ENCODE data around the gene NLRP1.

Gene NLRP1

DNA sequence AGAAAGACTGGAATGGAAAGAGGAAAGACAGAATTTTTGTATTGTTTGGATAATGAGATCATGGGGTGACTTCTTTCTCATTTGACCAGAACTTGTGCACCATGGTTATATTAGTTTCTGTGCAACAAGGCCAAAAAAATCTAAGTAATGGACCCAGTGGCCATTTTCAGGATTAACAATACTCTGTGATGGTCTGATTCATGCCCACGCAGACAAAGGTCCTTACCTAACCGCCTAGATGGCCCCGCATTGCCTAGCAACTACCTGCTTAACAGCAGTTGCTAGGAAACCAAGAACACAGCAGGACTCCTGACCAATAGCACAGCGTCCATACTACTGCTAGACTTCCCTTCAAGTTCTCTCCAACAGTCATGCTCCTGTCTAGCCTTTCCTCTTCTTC, 75.5 kb downstream of the NLRP1 start:
- peaks cover 0 to 31% (median 28%) of the 10 kb centered on the region in 5 donors for H3K36me3 ChIP-seq (ENCODE audit: control insufficient read depth in 5 of 5, insufficient read depth in 5 of 5, low read length in 5 of 5)
- H3K4me3 ChIP-seq (ENCODE audit: low read depth in 1 of 5, low read length in 5 of 5) = no peak overlapping the region
- no peak overlapping the region for H3K27ac ChIP-seq (ENCODE audit: low read depth, low read length)
- no peaks in the 10 kb centered on the region for H3K27me3 ChIP-seq (ENCODE audit: control insufficient read depth in 5 of 5, insufficient read depth in 4 of 5, low read length in 5 of 5)
- no peak overlapping the region for H3K9ac ChIP-seq (ENCODE audit: low read length in 5 of 5)
- H3K9me3 ChIP-seq (ENCODE audit: control insufficient read depth in 5 of 5, low read length in 5 of 5) = no peaks in the 10 kb centered on the region
- H3K4me1 ChIP-seq (ENCODE audit: control insufficient read depth in 5 of 5, insufficient read depth in 5 of 5, low read length in 5 of 5) = no peaks in the 10 kb centered on the region

DNA sequence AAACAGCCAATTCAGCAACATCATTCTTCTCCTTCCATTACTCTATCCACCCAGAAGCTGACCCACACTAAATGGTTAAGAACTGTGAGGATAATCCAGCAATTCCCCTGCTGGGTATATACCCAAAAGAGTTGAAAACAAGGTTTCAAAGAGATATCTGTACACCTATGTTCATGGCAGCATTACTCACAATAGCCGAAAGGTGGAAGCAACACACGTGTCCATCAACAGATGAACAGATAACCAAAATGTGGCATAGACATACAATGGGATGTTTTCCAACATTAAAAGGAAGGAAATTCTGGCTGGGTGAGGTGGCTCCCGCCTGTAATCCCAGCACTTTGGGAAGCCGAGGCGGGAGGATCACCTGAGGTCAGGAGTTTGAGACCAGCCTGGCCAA, 78.0 kb downstream of the NLRP1 start:
- Histone ChIP-seq H3K9ac (ENCODE audit: low read length in 5 of 5) (no peak overlapping the region), H3K4me1 (ENCODE audit: control insufficient read depth in 5 of 5, insufficient read depth in 5 of 5, low read length in 5 of 5) (peaks cover 0 to 1% (median 0%) of the 10 kb centered on the region in 5 donors), H3K9me3 (ENCODE audit: control insufficient read depth in 5 of 5, low read length in 5 of 5) (no peaks in the 10 kb centered on the region), H3K27me3 (ENCODE audit: control insufficient read depth in 5 of 5, insufficient read depth in 4 of 5, low read length in 5 of 5) (no peaks in the 10 kb centered on the region), H3K36me3 (ENCODE audit: control insufficient read depth in 5 of 5, insufficient read depth in 5 of 5, low read length in 5 of 5) (peaks cover 5 to 47% (median 34%) of the 10 kb centered on the region in 5 donors), H3K27ac (ENCODE audit: low read depth, low read length) (no peak overlapping the region), H3K4me3 (ENCODE audit: low read depth in 1 of 5, low read length in 5 of 5) (no peak overlapping the region)

DNA sequence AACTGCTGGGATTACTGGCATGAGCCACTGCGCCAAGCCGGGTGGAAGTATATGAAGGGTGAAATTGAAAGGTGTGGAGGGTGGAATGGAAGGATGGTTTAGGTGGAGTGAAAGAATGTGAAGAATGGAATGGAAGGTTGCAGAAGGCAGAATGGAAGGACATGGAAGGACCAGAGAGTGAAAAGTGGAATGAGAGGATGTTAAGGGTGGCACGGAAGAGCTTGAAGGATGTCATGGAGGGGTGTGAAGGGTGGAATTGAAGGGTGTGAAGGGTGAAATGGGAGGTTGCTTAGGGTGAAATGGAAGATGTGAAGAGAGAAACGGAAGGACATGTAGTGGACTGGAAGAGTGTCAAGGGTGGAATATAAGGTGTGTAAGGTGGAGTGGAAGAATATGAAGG, 81.8 kb downstream of the NLRP1 start:
- Histone ChIP-seq H3K4me3 (ENCODE audit: low read depth in 1 of 5, low read length in 5 of 5) (no peak overlapping the region), H3K27ac (ENCODE audit: low read depth, low read length) (no peak overlapping the region), H3K4me1 (ENCODE audit: control insufficient read depth in 5 of 5, insufficient read depth in 5 of 5, low read length in 5 of 5) (peaks cover 0 to 19% (median 10%) of the 10 kb centered on the region in 5 donors), H3K36me3 (ENCODE audit: control insufficient read depth in 5 of 5, insufficient read depth in 5 of 5, low read length in 5 of 5) (peaks cover 8 to 44% (median 26%) of the 10 kb centered on the region in 5 donors), H3K9ac (ENCODE audit: low read length in 5 of 5) (no peak overlapping the region), H3K9me3 (ENCODE audit: control insufficient read depth in 5 of 5, low read length in 5 of 5) (no peaks in the 10 kb centered on the region), H3K27me3 (ENCODE audit: control insufficient read depth in 5 of 5, insufficient read depth in 4 of 5, low read length in 5 of 5) (peaks cover 2 to 9% (median 3%) of the 10 kb centered on the region in 5 donors)

DNA sequence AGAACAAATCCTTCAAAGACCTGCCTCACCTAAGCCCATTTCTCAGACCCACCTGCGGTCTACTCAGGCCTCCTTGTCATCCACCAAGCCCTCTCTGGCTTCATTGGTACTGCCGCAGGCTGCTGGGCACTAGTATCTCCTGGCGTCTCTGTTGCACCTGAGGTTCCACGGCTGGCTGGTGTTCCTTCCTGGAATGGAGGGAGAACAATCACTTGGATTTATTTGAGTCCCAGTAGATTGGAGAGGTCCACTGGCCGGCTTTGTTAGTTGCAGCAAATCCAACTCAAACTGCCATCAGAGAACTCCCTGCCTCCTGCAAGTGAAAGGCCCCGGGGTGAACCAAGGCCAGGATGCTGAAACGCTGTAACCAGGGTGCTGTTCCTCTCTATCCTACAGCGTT, 82.6 kb downstream of the NLRP1 start:
- H3K4me1 ChIP-seq (ENCODE audit: control insufficient read depth in 5 of 5, insufficient read depth in 5 of 5, low read length in 5 of 5) = peaks cover 0 to 19% (median 10%) of the 10 kb centered on the region in 5 donors
- H3K27me3 ChIP-seq (ENCODE audit: control insufficient read depth in 5 of 5, insufficient read depth in 4 of 5, low read length in 5 of 5) = peaks cover 2 to 9% (median 3%) of the 10 kb centered on the region in 5 donors
- H3K4me3 ChIP-seq (ENCODE audit: low read depth in 1 of 5, low read length in 5 of 5) = no peak overlapping the region
- H3K9me3 ChIP-seq (ENCODE audit: control insufficient read depth in 5 of 5, low read length in 5 of 5) = no peaks in the 10 kb centered on the region
- no peak overlapping the region for H3K9ac ChIP-seq (ENCODE audit: low read length in 5 of 5)
- peaks cover 8 to 44% (median 26%) of the 10 kb centered on the region in 5 donors for H3K36me3 ChIP-seq (ENCODE audit: control insufficient read depth in 5 of 5, insufficient read depth in 5 of 5, low read length in 5 of 5)
- H3K27ac ChIP-seq (ENCODE audit: low read depth, low read length) = no peak overlapping the region

DNA sequence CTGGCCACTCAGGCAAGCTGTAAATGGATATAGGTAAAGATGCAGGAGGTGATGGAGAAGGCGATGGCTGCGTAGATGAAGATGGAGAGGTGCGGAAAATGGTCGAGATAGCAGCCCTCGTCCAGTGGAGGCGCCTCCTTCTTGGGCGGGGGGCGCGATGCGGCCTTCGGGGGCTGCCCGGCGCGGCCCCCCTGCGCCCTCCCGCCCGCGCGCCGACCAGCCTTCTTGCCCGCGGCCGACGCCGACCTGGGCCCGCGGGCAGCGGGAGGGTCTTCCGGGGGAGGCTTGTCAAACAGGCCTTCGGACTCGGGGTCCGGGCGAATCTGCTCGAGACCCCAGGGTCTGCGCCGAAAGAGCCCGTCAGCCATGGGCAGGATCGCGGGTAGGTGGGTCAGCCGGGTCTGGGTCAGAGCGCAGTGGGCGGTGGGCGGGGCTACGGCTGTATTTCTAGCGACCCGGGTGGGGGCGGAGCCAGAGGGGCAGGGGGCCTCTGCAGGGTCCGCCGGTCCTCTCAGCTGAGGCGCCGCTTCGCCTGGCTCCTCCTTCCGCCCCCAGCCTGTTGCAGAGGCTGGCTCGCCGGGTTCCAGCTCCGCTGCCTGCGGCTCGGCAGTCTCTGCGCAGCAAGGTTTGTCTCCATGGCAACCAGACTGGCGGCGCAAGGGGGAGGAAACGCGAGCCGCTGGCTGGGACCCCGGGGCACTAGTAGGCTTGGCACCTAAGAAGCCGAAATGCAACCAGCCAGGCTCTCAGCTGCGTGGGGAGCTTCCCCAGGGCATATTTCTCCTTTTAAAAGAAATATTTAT, 83.5 kb downstream of the NLRP1 start:
- H3K27me3 ChIP-seq (ENCODE audit: control insufficient read depth in 5 of 5, insufficient read depth in 4 of 5, low read length in 5 of 5) = peaks cover 2 to 9% (median 3%) of the 10 kb centered on the region in 5 donors
- peaks cover 8 to 44% (median 26%) of the 10 kb centered on the region in 5 donors for H3K36me3 ChIP-seq (ENCODE audit: control insufficient read depth in 5 of 5, insufficient read depth in 5 of 5, low read length in 5 of 5)
- no peak overlapping the region for H3K9ac ChIP-seq (ENCODE audit: low read length in 5 of 5)
- H3K9me3 ChIP-seq (ENCODE audit: control insufficient read depth in 5 of 5, low read length in 5 of 5) = no peaks in the 10 kb centered on the region
- peaks cover 0 to 19% (median 10%) of the 10 kb centered on the region in 5 donors for H3K4me1 ChIP-seq (ENCODE audit: control insufficient read depth in 5 of 5, insufficient read depth in 5 of 5, low read length in 5 of 5)
- no peak overlapping the region for H3K27ac ChIP-seq (ENCODE audit: low read depth, low read length)
- peak overlapping the region in 4 of 5 donors; percentile 42 to 56 (median 50) for H3K4me3 ChIP-seq (ENCODE audit: low read depth in 1 of 5, low read length in 5 of 5)

DNA sequence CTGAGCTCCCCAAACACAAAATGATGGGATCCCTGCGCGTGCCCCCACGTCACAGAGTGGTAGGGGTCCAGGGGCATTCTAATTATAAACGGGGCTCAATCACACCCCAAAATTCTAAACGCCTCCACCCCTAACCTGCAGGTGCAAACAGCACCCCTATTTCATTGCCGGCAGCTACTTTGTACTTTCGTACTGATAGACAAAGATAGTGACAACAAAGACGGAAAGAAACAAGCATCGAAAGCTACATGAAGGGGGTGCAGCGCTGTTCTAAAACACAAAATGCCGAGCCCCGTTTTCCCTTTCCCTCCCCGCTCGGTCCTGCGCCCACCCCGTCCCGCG, 84.1 kb downstream of the NLRP1 start:
- no peak overlapping the region for H3K27ac ChIP-seq (ENCODE audit: low read depth, low read length)
- H3K36me3 ChIP-seq (ENCODE audit: control insufficient read depth in 5 of 5, insufficient read depth in 5 of 5, low read length in 5 of 5) = peaks cover 8 to 38% (median 21%) of the 10 kb centered on the region in 5 donors
- H3K4me1 ChIP-seq (ENCODE audit: control insufficient read depth in 5 of 5, insufficient read depth in 5 of 5, low read length in 5 of 5) = peaks cover 0 to 19% (median 10%) of the 10 kb centered on the region in 5 donors
- no peaks in the 10 kb centered on the region for H3K9me3 ChIP-seq (ENCODE audit: control insufficient read depth in 5 of 5, low read length in 5 of 5)
- H3K4me3 ChIP-seq (ENCODE audit: low read depth in 1 of 5, low read length in 5 of 5) = peak overlapping the region in 4 of 5 donors; percentile 22 to 56 (median 50)
- no peak overlapping the region for H3K9ac ChIP-seq (ENCODE audit: low read length in 5 of 5)
- peaks cover 2 to 9% (median 3%) of the 10 kb centered on the region in 5 donors for H3K27me3 ChIP-seq (ENCODE audit: control insufficient read depth in 5 of 5, insufficient read depth in 4 of 5, low read length in 5 of 5)

DNA sequence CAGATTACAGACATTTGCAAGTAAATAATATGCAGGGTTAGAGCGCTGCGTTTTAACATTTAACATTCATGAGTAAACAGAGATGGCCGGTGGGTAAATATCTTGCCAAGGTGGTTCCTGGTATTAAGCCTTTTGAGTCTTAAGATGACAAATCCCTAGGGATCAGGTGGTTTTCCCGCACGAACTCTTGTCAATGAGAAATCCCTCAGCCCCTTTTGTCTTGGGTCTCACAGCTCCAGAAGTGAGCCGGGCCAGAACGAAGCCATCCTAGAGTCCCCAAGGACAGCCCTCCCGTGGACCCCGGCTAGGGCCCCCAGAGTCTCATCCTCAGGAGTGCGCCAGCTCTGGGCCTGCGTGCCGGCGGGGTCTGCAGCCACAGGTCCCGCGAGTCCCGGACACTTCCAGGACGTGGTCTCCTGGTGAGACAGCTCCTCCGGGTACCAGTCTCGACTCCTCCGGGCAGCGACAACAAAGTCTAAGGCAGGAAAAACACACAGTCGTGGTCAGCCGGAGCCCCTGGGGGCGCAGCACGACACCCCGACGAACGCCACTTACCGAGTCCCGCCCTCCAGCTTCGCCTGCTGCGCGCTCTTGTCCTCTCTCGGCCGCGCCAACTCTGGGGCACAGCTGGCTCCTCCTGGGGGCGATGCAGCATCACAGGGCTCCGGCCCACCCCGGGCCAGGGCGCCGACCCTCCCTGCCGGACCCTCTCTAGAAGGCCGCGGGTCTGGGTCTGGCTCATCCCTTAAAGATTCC, 84.7 kb downstream of the NLRP1 start:
- Histone ChIP-seq H3K9ac (ENCODE audit: low read length in 5 of 5) (no peak overlapping the region), H3K27ac (ENCODE audit: low read depth, low read length) (no peak overlapping the region), H3K36me3 (ENCODE audit: control insufficient read depth in 5 of 5, insufficient read depth in 5 of 5, low read length in 5 of 5) (peaks cover 8 to 34% (median 19%) of the 10 kb centered on the region in 5 donors), H3K27me3 (ENCODE audit: control insufficient read depth in 5 of 5, insufficient read depth in 4 of 5, low read length in 5 of 5) (peaks cover 2 to 9% (median 3%) of the 10 kb centered on the region in 5 donors), H3K4me3 (ENCODE audit: low read depth in 1 of 5, low read length in 5 of 5) (peak overlapping the region in 2 of 5 donors; percentile 22 to 56), H3K9me3 (ENCODE audit: control insufficient read depth in 5 of 5, low read length in 5 of 5) (no peaks in the 10 kb centered on the region), H3K4me1 (ENCODE audit: control insufficient read depth in 5 of 5, insufficient read depth in 5 of 5, low read length in 5 of 5) (peaks cover 0 to 19% (median 10%) of the 10 kb centered on the region in 5 donors)

DNA sequence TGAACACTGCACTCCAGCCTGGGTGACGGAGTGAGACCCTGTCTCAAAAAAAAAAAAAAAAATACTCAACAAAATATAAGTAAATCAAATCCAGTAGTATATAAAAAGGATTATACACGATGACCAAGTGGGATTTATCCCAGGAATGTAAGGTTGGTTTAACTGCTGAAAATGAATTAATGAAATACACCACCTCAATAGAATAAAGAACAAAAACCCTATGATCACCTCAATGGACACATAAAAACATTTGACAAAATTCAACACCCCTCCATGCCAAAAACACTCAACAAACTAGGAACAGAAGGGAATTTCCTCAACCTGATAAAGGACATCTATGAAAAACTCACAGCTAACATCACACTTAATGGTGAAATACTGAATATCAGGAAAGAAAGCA, 91.3 kb downstream of the NLRP1 start:
- Histone ChIP-seq H3K9ac (ENCODE audit: low read length in 5 of 5) (no peak overlapping the region), H3K4me1 (ENCODE audit: control insufficient read depth in 5 of 5, insufficient read depth in 5 of 5, low read length in 5 of 5) (peaks cover 0 to under 1% (median 0%) of the 10 kb centered on the region in 5 donors), H3K36me3 (ENCODE audit: control insufficient read depth in 5 of 5, insufficient read depth in 5 of 5, low read length in 5 of 5) (peaks cover 13 to 22% (median 14%) of the 10 kb centered on the region in 5 donors), H3K9me3 (ENCODE audit: control insufficient read depth in 5 of 5, low read length in 5 of 5) (no peaks in the 10 kb centered on the region), H3K4me3 (ENCODE audit: low read depth in 1 of 5, low read length in 5 of 5) (no peak overlapping the region), H3K27ac (ENCODE audit: low read depth, low read length) (no peak overlapping the region), H3K27me3 (ENCODE audit: control insufficient read depth in 5 of 5, insufficient read depth in 4 of 5, low read length in 5 of 5) (no peaks in the 10 kb centered on the region)

DNA sequence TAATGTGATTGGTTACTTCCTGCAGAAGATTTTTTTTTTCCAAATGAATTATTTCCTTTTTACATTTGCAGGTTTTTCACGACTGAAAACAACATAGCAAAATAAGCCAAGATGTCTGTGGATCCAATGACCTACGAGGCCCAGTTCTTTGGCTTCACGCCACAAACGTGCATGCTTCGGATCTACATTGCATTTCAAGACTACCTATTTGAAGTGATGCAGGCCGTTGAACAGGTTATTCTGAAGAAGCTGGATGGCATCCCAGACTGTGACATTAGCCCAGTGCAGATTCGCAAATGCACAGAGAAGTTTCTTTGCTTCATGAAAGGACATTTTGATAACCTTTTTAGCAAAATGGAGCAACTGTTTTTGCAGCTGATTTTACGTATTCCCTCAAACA, 95.6 kb downstream of the NLRP1 start:
- no peak overlapping the region for H3K4me3 ChIP-seq (ENCODE audit: low read depth in 1 of 5, low read length in 5 of 5)
- no peaks in the 10 kb centered on the region for H3K27me3 ChIP-seq (ENCODE audit: control insufficient read depth in 5 of 5, insufficient read depth in 4 of 5, low read length in 5 of 5)
- no peaks in the 10 kb centered on the region for H3K9me3 ChIP-seq (ENCODE audit: control insufficient read depth in 5 of 5, low read length in 5 of 5)
- H3K9ac ChIP-seq (ENCODE audit: low read length in 5 of 5) = no peak overlapping the region
- peaks cover 3 to 28% (median 25%) of the 10 kb centered on the region in 5 donors for H3K4me1 ChIP-seq (ENCODE audit: control insufficient read depth in 5 of 5, insufficient read depth in 5 of 5, low read length in 5 of 5)
- H3K36me3 ChIP-seq (ENCODE audit: control insufficient read depth in 5 of 5, insufficient read depth in 5 of 5, low read length in 5 of 5) = peaks cover 17 to 27% (median 20%) of the 10 kb centered on the region in 5 donors
- no peak overlapping the region for H3K27ac ChIP-seq (ENCODE audit: low read depth, low read length)

Measured in subcutaneous abdominal adipose tissue (tissue), 5 donors.